ENCODE results near the gene KIAA1328.

The KIAA1328 gene

DNA sequence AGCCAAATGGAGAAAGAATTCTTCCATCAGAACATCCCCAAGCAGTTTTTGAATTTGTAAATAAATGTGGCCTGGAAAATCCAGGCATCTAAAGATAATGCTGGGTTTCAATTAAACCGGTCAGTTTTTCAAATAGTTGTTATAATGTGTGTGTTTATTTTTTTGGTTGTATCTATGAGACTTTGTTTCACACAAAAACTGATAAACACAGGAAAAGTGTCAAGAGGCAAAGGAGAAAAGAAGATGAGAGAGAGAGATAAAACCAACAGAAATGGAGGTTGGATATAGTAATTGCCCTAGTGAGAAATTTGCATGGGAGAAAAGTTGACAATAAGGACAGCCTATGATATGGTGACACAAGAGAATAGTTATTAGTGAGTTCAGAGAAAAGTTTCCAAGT lies 68.3 kb downstream of the KIAA1328 start:
- Histone ChIP-seq H3K9ac (ENCODE audit: low read length) (no peak overlapping the region), H3K4me3 (ENCODE audit: insufficient read depth, low read length, poor library complexity, severe bottlenecking) (no peak overlapping the region), H2AFZ (ENCODE audit: low read depth, low read length, severe bottlenecking) (no peak overlapping the region), H3K36me3 (ENCODE audit: low read length) (no peaks in the 10 kb centered on the region), H3K4me2 (ENCODE audit: low read depth, low read length, poor library complexity, severe bottlenecking) (no peak overlapping the region), H3F3A (ENCODE audit: insufficient read depth) (no peaks in the 10 kb centered on the region), H3K79me2 (ENCODE audit: insufficient read depth, low read length) (no peaks in the 10 kb centered on the region), H3K9me2 (replicated peaks; ENCODE audit: insufficient read depth, low read length) (no peaks in the 10 kb centered on the region), H4K20me1 (ENCODE audit: low read depth, low read length) (no peaks in the 10 kb centered on the region), H3K27ac (ENCODE audit: low read depth, low read length) (no peak overlapping the region), H3K9me3 (ENCODE audit: insufficient read depth, low read length) (no peaks in the 10 kb centered on the region), H3K27me3 (ENCODE audit: low read length) (no peaks in the 10 kb centered on the region)
- TF ChIP-seq, protein P1, sequence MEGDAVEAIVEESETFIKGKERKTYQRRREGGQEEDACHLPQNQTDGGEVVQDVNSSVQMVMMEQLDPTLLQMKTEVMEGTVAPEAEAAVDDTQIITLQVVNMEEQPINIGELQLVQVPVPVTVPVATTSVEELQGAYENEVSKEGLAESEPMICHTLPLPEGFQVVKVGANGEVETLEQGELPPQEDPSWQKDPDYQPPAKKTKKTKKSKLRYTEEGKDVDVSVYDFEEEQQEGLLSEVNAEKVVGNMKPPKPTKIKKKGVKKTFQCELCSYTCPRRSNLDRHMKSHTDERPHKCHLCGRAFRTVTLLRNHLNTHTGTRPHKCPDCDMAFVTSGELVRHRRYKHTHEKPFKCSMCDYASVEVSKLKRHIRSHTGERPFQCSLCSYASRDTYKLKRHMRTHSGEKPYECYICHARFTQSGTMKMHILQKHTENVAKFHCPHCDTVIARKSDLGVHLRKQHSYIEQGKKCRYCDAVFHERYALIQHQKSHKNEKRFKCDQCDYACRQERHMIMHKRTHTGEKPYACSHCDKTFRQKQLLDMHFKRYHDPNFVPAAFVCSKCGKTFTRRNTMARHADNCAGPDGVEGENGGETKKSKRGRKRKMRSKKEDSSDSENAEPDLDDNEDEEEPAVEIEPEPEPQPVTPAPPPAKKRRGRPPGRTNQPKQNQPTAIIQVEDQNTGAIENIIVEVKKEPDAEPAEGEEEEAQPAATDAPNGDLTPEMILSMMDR (IDR thresholded peaks at IDR 0.05; ENCODE audit: insufficient read depth, low read length, poor library complexity, severe bottlenecking): no peak

DNA sequence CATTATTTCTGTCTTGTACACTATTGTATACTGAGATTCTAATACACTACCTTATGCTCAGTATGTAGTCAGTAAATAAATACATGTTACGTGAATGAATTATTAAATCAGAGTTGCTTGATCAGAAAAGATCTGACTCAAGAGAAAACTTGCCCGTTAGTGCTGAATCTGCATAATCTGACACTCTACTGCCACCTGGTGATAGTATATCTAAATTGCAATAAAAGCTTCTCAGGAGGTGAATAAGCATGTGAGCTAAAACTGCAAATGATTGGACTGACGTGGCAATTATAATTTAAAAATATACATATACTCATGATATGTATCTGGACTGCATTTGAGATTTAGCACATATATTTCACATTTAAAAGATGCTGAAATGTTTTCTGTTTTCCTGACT lies 70.4 kb downstream of the KIAA1328 start:
- Histone ChIP-seq H3K9me3 (ENCODE audit: insufficient read depth, low read length) (no peaks in the 10 kb centered on the region), H4K20me1 (ENCODE audit: low read depth, low read length) (no peaks in the 10 kb centered on the region), H3K9me2 (replicated peaks; ENCODE audit: insufficient read depth, low read length) (no peaks in the 10 kb centered on the region), H3F3A (ENCODE audit: insufficient read depth) (no peaks in the 10 kb centered on the region), H3K4me2 (ENCODE audit: low read depth, low read length, poor library complexity, severe bottlenecking) (no peak overlapping the region), H2AFZ (ENCODE audit: low read depth, low read length, severe bottlenecking) (no peak overlapping the region), H3K9ac (ENCODE audit: low read length) (no peak overlapping the region), H3K4me3 (ENCODE audit: insufficient read depth, low read length, poor library complexity, severe bottlenecking) (no peak overlapping the region), H3K79me2 (ENCODE audit: insufficient read depth, low read length) (no peaks in the 10 kb centered on the region), H3K36me3 (ENCODE audit: low read length) (no peaks in the 10 kb centered on the region), H3K27me3 (ENCODE audit: low read length) (no peaks in the 10 kb centered on the region), H3K27ac (ENCODE audit: low read depth, low read length) (no peak overlapping the region)
- TF ChIP-seq EZH2phosphoT487 (conservative IDR thresholded peaks at IDR 0.05; ENCODE audit: low read length): no peak
- TF ChIP-seq, protein P1 (IDR thresholded peaks at IDR 0.05; ENCODE audit: insufficient read depth, low read length, poor library complexity, severe bottlenecking): peak; percentile 70

DNA sequence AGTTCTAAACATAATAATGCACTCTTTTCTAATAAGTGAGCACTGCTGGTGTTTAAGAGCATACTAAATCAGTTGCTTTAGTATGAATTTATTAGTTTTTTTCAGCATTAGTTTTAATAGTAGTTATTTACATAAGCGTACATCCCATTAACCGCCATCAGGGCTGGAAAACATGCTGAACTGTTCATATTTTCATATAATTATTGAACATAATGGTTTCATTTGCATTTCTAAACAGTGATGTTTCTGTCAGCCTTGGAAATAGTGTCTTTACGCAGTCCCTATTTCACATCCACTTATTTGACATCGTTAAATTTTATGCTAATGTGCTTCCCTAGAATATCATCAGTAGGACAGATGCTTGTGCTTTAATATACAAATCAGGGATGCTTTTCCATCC lies 71.5 kb downstream of the KIAA1328 start:
- H3K79me2 ChIP-seq (ENCODE audit: insufficient read depth, low read length): no peaks in the 10 kb centered on the region
- no peaks in the 10 kb centered on the region for H3K9me2 ChIP-seq (replicated peaks; ENCODE audit: insufficient read depth, low read length)
- no peak overlapping the region for H3K9ac ChIP-seq (ENCODE audit: low read length)
- TF ChIP-seq, protein P1 (IDR thresholded peaks at IDR 0.05; ENCODE audit: insufficient read depth, low read length, poor library complexity, severe bottlenecking): no peak
- TF ChIP-seq EZH2phosphoT487 (conservative IDR thresholded peaks at IDR 0.05; ENCODE audit: low read length): no peak
- H3K27ac ChIP-seq (ENCODE audit: low read depth, low read length): no peak overlapping the region
- no peaks in the 10 kb centered on the region for H3K36me3 ChIP-seq (ENCODE audit: low read length)
- H3F3A ChIP-seq (ENCODE audit: insufficient read depth): no peaks in the 10 kb centered on the region
- no peaks in the 10 kb centered on the region for H3K27me3 ChIP-seq (ENCODE audit: low read length)
- no peak overlapping the region for H2AFZ ChIP-seq (ENCODE audit: low read depth, low read length, severe bottlenecking)
- no peak overlapping the region for H3K4me2 ChIP-seq (ENCODE audit: low read depth, low read length, poor library complexity, severe bottlenecking)
- no peaks in the 10 kb centered on the region for H3K9me3 ChIP-seq (ENCODE audit: insufficient read depth, low read length)
- no peaks in the 10 kb centered on the region for H4K20me1 ChIP-seq (ENCODE audit: low read depth, low read length)
- no peak overlapping the region for H3K4me3 ChIP-seq (ENCODE audit: insufficient read depth, low read length, poor library complexity, severe bottlenecking)

DNA sequence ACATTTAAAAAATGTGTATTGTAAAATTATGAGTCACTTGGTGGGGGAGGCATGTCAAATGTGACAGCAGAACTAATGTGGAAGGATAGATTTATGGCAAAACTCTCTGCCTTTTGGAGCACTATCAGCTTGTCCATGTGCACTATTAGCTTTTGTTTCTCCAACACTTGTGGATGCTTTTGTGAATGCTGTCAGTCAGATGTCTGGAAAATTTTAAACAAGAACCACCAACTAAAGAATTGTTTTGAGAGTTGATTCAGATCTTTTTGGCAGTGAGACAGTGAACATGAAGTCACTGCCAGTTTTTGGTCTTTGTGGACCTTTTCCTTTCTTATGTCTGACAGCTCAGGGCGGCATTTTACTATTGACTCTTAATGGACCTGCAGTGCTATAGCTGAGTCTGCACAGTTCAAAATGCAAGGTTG lies 72.4 kb downstream of the KIAA1328 start:
- H3K9ac ChIP-seq (ENCODE audit: low read length): no peak overlapping the region

More for the DNA sequence above, 72.4 kb downstream of the KIAA1328 start:
- Histone ChIP-seq H3K79me2 (ENCODE audit: insufficient read depth, low read length) (no peaks in the 10 kb centered on the region), H3K27me3 (ENCODE audit: low read length) (no peaks in the 10 kb centered on the region), H3K9me2 (replicated peaks; ENCODE audit: insufficient read depth, low read length) (no peaks in the 10 kb centered on the region), H3K4me2 (ENCODE audit: low read depth, low read length, poor library complexity, severe bottlenecking) (no peak overlapping the region), H3F3A (ENCODE audit: insufficient read depth) (no peaks in the 10 kb centered on the region), H2AFZ (ENCODE audit: low read depth, low read length, severe bottlenecking) (no peak overlapping the region), H3K36me3 (ENCODE audit: low read length) (no peaks in the 10 kb centered on the region), H3K4me3 (ENCODE audit: insufficient read depth, low read length, poor library complexity, severe bottlenecking) (no peak overlapping the region), H3K9me3 (ENCODE audit: insufficient read depth, low read length) (no peaks in the 10 kb centered on the region), H3K27ac (ENCODE audit: low read depth, low read length) (no peak overlapping the region), H4K20me1 (ENCODE audit: low read depth, low read length) (no peaks in the 10 kb centered on the region)
- TF ChIP-seq EZH2phosphoT487 (conservative IDR thresholded peaks at IDR 0.05; ENCODE audit: low read length): no peak
- TF ChIP-seq, protein P1 (IDR thresholded peaks at IDR 0.05; ENCODE audit: insufficient read depth, low read length, poor library complexity, severe bottlenecking): no peak
